HL-60/S4 treated with retinoic acid at 250 ng/mL for 4 days and 3 days (cell line): Measurements from ENCODE around the gene RPS6KA2.
"Not testable (repeated sequence)": the region's sequence is repeated elsewhere in the genome, so short reads cannot be mapped to it uniquely, and the experiment has no call there.

ENCODE experiments used
- in situ Hi-C: fragments of 300-500 bp; cut with MboI; formaldehyde crosslinking; loops from 2 replicates; pipeline ENCODE4 v1.7.0; 2022; ENCODE audit warnings: low sequenced_read_pairs

Gene RPS6KA2

DNA sequence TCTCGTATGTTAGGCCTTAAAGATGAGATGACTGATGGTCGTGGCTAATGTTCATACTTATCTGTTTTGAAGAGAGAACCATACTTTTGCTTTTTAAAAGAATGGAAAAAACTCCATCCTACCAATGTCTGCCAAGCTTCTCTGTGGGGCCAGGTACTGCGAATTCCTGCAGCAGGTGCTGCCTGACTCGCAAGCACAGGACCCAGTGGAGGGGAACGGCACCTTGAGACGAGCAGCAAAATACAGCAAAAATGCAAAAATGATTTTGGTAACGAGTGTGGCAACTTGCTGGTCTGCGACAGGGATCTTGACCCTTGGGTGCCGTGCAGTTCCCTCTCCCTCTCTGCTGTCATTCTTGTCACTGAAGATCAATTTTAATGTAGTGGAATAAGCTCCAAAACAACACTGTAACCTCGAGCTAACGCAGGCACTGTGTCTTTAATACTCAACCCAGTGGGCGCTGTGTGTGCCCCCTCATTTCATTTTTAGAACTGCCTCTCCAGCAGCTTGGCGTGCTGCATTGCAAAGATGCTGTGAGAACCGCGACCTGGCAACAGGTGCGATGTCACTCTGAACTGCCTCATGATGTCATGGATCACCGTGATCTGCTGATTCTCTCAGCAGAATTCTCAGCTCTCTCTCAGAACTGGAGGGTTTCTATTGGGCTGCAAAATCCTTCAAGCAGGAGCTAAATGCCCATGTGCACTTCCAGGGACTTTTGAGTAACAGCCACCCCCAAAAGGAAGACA lies 92.2 kb downstream of the RPS6KA2 start:
- in situ Hi-C loops: no loop called here

DNA sequence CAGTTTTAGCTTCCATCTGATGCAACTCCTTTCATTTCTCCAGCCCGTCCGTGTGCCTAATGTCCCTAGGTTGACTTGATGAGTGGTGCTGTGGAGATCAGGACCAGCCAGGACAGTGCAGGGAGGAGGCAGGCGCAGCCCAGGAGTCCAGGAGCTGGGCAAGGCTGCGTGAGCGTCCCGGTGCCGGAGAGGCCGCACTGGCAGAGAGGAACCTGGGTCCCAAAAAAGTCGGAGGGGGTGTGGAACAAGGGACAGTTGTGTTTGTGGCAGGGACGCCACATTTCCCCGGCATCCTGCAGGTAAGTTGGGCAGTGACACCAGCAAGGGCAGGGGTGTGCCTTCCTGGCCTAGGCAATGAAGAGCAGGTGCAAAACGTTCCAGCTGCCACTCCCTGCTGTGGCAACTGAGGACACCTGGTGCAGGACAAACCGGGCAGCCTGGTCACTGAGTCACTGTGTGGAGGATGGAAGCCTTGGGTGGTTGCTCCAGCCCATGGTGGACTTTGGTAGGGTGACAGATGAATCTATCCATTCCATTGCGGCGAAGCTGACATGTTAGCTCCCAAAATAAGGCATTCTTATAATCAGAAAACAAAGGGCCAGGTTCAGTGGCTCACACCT lies 93.7 kb downstream of the RPS6KA2 start:
- in situ Hi-C loops: no loop called here

DNA sequence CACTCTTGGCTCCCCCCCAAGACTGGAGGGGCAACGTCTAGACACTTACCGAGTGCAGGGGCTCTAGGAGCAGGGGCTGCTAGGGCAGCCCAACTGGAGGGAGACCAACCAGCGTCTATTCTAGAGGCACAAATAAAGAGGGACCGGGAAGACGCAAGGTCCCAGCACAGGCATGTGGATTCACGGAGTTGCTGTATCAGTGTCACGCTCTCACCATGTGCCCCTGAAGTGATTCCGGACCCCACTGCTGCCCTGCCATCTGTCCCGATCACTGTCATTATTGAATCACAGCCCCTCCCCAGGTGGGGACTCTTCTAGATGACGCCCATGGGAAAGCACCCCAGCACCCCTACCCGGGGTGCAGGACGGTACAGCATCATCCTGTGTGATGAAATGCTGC lies 94.7 kb downstream of the RPS6KA2 start:
- in situ Hi-C loops: no loop called here

DNA sequence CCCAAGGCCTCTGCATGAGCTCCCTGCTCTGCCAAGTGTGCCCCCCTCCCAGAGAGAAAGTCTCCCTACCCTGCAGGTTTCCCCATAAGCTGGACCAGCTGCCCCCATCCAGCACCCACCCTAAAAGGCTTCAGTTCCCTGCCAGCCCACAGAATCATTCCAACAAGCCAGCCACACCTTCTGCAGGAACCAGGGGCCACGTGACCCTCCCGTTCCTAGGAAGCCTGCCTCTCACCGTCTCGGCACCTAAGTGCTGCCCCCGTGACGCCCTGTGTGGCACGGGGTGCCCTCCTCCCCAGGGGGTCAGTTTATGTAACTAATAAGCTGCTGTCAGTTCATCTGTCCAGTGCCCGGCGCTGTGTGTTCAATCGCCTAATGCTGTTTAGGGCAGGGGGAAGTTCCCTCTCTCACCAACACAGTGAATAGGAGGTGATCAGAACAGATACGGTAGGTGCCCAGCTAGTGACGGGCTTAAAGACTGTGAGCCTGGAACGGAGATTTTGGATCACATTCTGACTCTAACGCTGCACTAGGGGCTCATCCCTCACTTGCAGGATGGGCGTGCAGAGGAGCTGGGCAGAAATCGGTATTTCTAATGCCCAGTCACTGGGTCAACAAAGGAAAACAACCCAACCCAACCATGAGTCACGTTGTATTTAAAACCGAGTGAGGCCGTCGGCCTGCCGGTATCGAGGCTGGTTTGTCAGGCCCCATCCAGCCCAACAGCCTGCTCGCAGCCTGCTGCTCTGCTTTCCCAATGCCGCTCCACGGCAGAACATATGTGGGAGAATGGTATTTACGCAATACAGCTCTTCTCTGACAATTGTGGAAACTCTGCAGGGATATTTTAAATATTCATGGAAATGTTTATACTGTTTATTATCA lies 96.6 kb downstream of the RPS6KA2 start:
- in situ Hi-C loops: no loop called here

DNA sequence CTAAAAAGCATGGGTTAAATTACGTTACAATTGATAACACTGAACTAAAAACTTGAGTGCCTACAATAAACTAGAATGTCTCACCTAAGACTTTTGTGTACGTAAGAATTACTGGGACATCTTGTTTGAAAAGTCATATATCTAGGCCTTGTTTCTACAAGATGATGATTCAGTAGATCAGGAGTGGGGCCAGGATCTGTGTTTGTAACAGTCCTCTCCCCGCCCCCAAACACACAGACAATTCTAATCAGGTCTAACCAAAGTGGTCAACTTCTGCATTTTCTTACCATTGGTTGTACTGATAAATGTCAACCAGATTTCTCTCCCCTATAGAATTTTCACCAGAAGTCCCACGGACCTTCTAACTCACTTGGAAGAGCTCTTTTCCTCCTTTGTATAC lies 97.5 kb downstream of the RPS6KA2 start:
- in situ Hi-C loops: no loop called here

DNA sequence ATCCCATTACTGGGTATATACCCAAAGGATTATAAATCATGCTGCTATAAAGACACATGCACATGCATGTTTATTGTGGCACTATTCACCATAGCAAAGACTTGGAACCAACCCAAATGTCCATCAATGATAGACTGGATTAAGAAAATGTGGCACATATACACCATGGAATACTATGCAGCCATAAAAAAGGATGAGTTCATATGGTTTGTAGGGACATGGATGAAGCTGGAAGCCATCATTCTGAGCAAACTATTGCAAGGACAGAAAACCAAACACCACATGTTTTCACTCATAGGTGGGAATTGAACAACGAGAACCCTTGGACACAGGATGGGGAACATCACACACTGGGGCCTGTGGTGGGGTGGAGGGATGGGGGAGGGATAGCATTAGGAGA lies 98.0 kb downstream of the RPS6KA2 start:
- in situ Hi-C loops: not testable (repeated sequence)

DNA sequence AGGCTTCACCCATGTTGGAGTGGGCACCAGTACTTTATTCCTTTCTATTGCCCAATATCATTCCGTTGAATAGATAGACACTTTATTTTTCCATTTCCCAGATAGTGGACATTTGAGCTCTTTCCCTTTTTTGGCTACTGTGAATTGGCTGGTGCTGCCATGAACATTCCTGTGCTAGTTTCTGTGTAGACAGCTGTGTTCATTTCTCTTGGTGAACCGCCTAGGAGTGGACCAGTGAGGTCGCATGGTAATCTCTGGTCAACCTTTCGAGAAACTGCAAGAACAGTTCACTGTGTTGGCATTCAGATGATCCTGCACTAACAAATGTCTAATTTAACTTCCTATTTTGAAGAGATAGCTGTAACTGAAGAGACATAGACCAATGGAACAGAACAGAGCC lies 99.2 kb downstream of the RPS6KA2 start:
- in situ Hi-C loops: no loop called here

DNA sequence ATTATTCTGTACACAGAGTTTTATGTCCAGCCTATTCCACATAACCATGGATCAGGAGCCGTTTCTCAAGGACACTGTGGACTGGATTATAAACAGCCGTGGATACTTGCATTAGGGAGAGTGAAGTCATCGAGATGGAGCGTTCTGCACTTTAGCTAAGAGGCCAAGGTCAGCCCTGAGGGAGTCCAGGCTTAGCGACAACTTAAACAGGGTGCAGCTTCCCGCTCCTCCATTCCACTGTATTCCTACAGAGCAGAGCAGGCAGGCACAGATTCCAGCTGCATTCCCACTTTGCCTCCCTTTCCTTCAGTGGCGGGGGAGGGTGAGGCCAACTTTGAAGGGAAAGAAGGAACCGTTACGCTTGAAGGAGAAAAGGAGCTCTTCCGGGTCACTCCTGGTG lies 100.1 kb downstream of the RPS6KA2 start:
- in situ Hi-C loops: no loop called here

DNA sequence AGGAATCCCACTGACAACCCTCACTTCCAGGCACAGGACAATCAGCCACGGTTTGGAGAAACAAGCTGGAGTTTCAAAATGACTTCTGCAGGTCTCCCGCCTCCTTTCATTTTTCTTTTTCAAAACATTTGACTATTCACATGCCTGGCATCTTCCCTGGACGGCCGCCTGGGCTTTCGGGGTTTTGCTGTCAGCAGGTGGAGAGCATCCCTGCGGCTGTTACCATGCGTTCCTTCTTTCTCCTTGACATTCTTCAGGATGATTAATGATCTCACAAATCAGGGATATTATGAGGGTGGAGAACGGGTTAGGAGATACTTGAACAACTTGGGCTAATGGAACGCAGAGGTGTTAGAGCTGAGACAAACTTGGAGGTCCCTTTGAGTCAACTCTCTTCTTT lies 101.5 kb downstream of the RPS6KA2 start:
- in situ Hi-C loops: no loop called here

DNA sequence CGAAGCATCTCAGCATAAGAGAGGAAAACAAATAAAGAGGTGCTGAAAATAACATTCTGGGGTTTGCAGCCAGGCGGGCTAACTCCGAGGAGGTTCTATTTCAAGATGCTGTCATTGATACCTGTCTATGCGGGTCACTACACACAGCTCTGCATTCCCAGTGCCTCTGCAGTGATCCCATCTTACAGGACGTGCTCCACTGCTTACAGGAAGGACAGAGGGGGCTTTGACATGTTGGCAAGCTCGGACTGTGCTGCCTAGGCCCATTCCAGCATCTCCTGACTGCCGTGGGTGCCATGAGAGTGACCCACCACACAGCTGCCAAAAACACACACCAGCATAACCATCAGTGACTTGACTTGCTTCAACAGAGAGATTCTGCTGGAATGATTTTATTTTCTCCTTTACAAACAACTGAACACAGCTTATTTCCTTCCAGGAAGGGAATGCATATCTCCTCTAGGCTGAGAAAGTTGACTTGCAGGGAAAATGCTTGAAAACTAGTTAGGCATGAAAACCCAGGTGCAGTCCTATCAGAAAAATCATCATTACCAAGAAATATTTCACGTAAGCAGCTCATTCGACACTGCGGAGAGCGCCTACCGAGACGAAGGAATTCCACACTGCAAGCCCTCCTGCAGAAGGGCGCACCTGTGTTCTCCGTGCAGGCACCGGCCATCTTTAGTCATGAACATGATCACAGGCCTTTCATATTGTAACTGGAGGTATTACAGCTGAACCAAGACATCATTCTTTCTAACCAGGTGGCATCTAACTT lies 103.1 kb downstream of the RPS6KA2 start:
- in situ Hi-C loops: no loop called here

DNA sequence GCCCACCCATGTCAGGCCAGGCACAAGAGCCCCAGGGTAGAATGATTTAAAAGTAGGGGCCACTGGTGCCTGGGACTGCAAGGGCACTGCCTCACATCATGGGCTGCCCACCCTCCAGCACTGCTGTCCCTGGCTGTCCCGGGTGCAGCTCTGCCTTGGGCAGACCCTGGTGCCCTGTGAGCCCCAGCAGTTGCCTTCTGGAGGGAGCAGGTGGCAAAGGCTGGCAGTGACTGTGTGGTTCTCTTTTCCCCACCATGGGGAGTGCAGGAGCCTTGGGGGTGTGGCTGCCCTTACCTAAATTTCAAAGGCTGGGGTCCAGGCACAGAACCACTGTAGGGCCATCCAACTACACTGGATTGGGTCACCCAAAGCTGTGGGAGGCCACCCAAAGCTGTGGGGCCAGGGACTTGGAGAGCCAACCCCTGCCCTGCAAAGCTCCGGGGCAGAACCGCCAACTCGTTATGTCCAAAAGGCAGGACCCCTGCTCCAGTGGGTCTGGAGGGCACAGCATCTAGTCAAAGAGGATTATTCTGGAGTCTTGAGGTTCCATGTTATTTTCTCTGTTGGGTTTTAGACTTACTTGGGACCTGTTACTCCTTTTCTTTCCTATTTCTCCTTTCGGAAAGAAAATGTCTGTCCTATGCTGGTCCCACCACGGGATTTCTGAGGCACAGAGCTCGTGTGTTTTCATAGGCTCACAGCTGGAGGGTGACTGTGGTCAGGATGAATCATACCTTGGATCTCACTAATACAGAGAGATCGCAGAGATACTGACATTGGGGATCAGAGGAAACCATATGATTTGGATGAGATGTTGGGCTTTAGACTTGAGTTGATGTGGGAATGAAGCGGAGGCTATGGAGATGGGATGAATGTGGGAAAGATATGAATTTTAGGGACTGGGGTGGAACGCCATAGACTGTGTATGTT lies 105.9 kb downstream of the RPS6KA2 start:
- in situ Hi-C loops: no loop called here

DNA sequence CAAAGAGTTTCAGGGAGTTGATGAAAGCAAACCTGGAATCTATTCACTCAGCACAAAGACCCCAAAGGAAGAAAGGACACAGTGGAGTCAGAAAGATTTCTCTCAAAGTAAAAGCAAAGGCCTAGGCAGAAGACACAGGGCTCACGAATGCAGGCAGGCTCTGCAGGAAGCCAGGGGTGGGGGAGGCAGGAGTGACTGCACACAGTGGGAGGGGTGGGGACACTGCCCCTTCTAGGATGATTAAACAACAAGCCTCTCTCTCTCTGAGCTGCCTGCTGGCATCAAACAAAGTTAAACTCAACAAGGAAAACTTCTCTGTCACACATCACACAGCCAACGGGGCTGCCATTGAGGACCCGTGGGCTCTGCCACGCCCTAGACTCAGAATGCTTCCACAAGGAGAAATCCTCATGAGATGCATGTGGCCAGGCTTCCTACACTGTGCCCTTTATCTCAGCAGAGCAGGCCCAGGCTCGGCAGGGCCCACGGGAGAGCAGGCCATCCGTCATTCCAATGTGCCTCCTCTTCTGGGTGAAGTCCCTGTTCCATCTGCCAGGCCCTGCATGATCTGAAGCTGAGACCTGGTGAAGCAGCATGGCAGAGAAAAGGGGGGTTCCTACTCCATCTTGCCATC lies 110.7 kb downstream of the RPS6KA2 start:
- in situ Hi-C loops: no loop called here

DNA sequence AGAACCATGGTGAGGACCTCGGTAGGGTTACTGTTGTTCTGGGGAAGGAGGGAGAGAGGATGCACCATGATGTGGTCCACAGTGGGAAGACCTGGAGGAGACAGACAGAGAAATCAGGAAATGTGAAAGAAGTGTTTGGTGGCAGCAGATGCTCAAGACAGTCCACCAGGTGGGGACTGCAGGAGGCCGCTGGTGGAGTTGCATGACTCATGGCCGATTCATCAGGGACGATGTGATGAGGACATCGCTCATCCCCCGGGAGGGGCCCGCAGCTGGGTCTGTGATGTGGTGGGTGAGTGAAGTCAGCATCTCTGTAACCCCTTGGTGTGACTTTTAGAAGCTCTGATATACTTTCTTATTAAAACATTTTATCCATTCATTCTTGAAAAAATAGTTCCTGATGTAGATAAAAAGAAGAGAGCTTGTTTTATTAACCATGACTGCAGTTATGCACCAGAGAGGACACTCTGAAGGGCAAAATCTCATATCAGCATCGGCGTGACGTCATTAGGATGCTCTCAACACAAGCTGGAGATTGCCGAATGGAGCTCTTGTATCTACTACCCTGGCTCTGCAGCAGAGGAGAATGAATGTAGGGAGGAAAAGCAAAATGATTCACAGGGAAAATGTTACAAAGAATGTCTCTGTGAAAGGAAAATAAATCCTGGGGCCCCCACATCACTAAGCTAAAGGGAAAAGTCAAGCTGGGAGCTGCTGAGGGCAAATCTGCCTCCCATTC lies 111.8 kb downstream of the RPS6KA2 start:
- in situ Hi-C loops: no loop called here

DNA sequence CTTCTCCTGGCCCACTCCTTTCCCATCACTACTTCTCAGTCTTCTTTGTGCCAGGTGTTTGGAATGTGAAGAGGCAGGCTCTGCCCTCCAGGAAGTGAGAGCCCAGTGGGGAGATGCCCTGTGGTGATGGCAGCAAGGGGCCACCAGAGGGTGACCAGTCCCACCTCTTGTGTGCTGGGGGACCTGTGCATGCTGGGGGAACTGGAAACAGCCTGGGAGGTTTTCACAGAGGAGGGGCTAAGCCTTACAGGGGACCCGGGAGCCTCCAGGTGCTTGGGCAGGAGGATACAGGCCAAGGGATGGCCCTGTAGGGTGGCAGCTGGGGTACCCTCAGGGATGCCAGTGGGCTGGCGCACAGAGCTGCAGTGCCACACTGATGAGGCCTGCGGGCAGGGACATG lies 112.9 kb downstream of the RPS6KA2 start:
- in situ Hi-C loops: no loop called here

DNA sequence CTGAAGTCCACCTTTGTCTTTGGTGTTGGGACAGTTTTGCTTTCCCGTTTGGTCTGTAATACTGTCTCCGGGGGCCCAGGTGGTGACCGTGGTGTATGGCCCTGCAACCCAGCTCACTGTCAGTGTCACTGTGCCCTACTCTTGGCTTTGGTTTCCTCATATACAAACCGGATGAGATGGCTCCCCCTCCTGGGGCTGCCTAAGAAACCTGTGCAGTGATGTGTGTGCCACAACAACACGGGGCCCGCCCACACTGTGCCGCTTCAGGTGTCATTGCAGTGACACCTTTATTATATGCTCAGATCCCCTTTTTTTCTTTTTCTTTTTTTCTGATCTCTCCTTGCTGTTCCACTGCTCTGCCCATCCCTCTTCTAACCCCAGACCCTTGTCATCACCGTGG lies 114.5 kb downstream of the RPS6KA2 start:
- in situ Hi-C loops: no loop called here

DNA sequence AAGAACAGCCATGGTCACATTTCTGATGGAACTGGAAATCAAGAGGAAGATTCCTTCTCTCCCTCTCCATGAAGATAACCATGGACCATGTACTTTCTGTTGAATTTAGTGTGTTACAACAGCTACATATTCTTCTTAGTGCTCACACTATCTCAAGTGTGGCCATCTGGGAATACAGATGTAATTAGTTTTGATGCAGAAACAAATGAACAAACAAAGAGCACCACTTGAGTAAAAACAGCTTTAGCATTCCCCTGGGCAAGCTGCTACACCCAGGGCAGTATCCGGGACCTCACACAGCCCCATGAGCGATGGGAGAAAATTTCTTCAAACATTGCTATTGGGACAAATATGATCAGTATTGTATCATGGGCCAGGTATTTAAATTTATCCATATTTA lies 115.7 kb downstream of the RPS6KA2 start:
- in situ Hi-C loops: no loop called here

DNA sequence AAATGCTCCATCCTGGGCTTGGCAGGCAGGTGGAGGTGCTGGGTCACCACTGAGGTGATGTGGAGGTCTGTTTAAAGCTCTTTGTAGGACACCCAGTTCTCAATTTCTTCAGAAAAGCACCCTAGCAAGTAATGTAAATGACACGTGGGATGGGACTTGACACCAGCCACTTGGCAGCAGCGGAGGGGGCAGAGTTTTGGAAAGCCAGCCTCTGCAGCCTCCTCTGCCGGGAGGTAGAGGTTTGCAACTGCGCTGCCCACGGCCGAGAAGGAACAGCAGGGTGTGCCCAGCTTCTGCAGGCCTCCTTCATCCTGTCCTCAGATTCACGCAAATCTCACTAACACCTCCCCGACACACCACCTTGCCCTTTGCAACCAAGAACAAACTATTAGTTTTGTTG lies 117.9 kb downstream of the RPS6KA2 start:
- in situ Hi-C loops: no loop called here

DNA sequence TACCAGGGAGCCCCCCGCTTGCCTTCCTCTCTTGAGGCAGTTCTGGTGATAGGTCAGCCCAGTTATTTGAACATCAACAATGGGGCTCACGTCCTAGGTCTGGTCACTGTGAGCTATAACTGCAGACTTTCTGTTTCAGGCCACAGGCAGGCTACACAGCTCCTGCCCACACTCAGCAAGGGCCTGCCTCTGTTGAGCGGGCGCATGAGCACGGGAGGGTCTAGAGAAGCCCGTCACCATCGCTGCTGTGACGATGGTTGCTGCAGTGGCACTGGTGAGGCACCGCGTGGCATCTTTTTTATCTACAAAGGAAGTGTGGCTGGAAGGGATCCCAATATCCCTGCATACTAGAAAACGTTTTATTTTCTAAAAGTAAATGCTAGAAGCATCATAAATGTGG lies 118.3 kb downstream of the RPS6KA2 start:
- in situ Hi-C loops: no loop called here
